ENCODE data around the gene LIN9. TPM values are rescaled to one million over a fixed set of nuclear protein-coding genes. Genes with fewer than 3 reads are reported as not detected.

Gene LIN9
- total and polyA plus RNA-seq, 2 donors (not counting 1 experiment from before 2014, with no cell fraction given): 2.3 to 2.8 TPM

DNA sequence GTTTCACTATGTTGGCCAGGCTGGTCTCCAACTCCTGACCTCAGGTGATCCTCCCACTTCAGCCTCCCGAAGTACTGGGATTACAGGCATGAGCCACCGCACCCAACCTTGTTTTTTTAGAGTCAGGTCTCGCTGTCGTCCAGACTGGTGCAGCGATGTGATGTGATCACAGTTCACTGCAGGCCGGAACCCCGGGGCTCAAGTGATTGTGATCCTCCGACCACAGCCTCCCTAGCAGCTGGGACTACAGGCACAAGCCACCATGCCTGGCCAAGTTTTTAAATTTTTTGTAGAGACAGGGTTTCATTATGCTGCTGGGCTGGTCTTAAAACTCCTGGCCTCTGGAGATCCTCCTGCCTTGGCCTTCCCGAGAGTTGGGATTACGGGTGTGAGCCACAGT is 46.1 kb upstream of the LIN9 start:
- Histone ChIP-seq H3K4me2 (ENCODE audit: extremely low read depth, insufficient read depth, low read length) (no peak overlapping the region), H3K9me3 (ENCODE audit: control insufficient read depth, insufficient read depth, low read depth, low read length) (no peaks in the 10 kb centered on the region), H4K20me1 (ENCODE audit: control insufficient read depth, extremely low read depth, insufficient read depth, low read length) (no peaks in the 10 kb centered on the region), H3K36me3 (ENCODE audit: control insufficient read depth, insufficient read depth, low read length) (no peaks in the 10 kb centered on the region), H3K9ac (ENCODE audit: insufficient read depth, low read length) (no peak overlapping the region), H3K79me2 (ENCODE audit: control insufficient read depth, insufficient read depth, low read length) (no peaks in the 10 kb centered on the region), H3K27ac (ENCODE audit: insufficient read depth, low read length) (no peak overlapping the region), H2AFZ (ENCODE audit: low read length) (no peak overlapping the region), H3K27me3 (ENCODE audit: control insufficient read depth, insufficient read depth, low read length) (no peaks in the 10 kb centered on the region), H3K4me3 (replicated peaks in 1 of 4; ENCODE audit: control extremely low read depth in 1 of 4, insufficient read depth in 1 of 4, low read depth in 3 of 4, low read length in 4 of 4) (no peak overlapping the region), H3K4me1 (ENCODE audit: control insufficient read depth, extremely low read depth, insufficient read depth, low read length) (no peaks in the 10 kb centered on the region)
- no peak for DNase-seq (ENCODE audit: low read depth in 2 of 2)
- no peak for TF ChIP-seq EZH2 (IDR thresholded peaks at IDR 0.05; ENCODE audit: low read length, missing control alignments)
- TF ChIP-seq, protein P1, sequence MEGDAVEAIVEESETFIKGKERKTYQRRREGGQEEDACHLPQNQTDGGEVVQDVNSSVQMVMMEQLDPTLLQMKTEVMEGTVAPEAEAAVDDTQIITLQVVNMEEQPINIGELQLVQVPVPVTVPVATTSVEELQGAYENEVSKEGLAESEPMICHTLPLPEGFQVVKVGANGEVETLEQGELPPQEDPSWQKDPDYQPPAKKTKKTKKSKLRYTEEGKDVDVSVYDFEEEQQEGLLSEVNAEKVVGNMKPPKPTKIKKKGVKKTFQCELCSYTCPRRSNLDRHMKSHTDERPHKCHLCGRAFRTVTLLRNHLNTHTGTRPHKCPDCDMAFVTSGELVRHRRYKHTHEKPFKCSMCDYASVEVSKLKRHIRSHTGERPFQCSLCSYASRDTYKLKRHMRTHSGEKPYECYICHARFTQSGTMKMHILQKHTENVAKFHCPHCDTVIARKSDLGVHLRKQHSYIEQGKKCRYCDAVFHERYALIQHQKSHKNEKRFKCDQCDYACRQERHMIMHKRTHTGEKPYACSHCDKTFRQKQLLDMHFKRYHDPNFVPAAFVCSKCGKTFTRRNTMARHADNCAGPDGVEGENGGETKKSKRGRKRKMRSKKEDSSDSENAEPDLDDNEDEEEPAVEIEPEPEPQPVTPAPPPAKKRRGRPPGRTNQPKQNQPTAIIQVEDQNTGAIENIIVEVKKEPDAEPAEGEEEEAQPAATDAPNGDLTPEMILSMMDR (conservative IDR thresholded peaks at IDR 0.05 in 1 of 2, IDR thresholded peaks at IDR 0.05 in 1 of 2; ENCODE audit: low read depth in 1 of 2, low read length in 2 of 2): no peak

DNA sequence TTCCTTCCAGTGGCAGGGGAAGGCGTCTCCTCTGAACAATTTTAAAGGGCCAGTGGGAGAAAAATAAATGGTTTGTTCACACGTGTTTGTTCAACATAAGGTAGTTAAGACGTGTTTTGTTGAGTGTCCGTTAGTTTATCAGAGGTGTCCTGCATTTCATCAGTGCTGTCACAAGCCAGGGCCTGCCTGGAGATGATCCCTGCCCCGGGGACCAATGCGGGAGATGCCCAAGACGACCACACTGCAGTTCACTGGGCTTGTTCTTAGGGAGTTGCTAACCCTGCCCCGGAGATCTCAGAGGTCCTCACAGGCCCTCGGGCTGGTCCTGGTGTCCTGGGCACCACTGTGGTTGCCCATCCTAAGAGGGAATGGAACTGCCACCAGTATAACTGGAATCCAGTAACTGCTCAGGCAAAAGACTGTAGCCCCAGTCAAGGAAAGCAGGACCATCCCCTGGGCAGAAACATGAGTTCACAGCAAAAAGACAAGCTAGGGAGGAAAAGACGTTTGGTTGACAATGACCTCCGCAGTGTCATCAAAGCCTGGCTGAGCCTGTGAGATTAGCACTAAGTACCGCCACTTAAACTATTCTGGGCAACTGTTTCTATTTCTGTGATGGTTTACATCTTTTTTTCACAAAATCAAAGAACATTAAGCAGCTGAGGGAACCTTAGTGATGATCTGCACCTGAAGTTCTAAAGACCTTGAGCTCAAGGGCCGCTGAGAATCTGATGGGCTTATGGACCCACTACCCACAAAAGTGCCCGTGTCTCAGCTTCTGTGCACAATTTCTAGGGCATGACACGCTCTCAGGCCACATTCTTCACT is 44.9 kb upstream of the LIN9 start:
- H4K20me1 ChIP-seq (ENCODE audit: control insufficient read depth, extremely low read depth, insufficient read depth, low read length): no peaks in the 10 kb centered on the region
- TF ChIP-seq EZH2 (IDR thresholded peaks at IDR 0.05; ENCODE audit: low read length, missing control alignments): no peak
- TF ChIP-seq, protein P1 (conservative IDR thresholded peaks at IDR 0.05 in 1 of 2, IDR thresholded peaks at IDR 0.05 in 1 of 2; ENCODE audit: low read depth in 1 of 2, low read length in 2 of 2): no peak
- no peak overlapping the region for H3K4me3 ChIP-seq (replicated peaks in 1 of 4; ENCODE audit: control extremely low read depth in 1 of 4, insufficient read depth in 1 of 4, low read depth in 3 of 4, low read length in 4 of 4)
- H3K4me1 ChIP-seq (ENCODE audit: control insufficient read depth, extremely low read depth, insufficient read depth, low read length): no peaks in the 10 kb centered on the region
- no peaks in the 10 kb centered on the region for H3K27me3 ChIP-seq (ENCODE audit: control insufficient read depth, insufficient read depth, low read length)
- no peaks in the 10 kb centered on the region for H3K79me2 ChIP-seq (ENCODE audit: control insufficient read depth, insufficient read depth, low read length)
- no peak overlapping the region for H2AFZ ChIP-seq (ENCODE audit: low read length)
- no peaks in the 10 kb centered on the region for H3K36me3 ChIP-seq (ENCODE audit: control insufficient read depth, insufficient read depth, low read length)
- no peak overlapping the region for H3K4me2 ChIP-seq (ENCODE audit: extremely low read depth, insufficient read depth, low read length)
- no peaks in the 10 kb centered on the region for H3K9me3 ChIP-seq (ENCODE audit: control insufficient read depth, insufficient read depth, low read depth, low read length)
- no peak overlapping the region for H3K9ac ChIP-seq (ENCODE audit: insufficient read depth, low read length)
- DNase-seq (ENCODE audit: low read depth in 2 of 2): no peak
- no peak overlapping the region for H3K27ac ChIP-seq (ENCODE audit: insufficient read depth, low read length)

DNA sequence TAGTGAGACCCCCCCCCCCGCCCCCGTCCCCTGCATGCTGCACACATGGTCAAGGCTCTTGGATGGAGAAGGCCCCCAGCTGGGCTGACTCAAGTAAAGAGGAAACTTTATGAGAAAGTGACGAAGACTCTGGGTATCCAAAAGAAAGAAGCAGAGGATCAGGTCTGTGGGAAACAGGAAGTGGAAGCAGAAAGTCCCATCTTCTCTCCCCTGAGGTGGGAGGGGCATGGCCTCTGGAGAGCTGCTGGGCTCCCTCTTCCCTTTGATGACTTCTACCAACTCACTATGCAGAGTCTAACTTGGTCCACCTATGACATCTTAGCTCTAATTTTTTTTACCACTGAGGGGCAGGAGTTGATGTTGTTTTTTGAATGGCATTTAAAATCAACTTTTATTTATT is 42.7 kb upstream of the LIN9 start:
- no peak for TF ChIP-seq EZH2 (IDR thresholded peaks at IDR 0.05; ENCODE audit: low read length, missing control alignments)
- TF ChIP-seq, protein P1 (conservative IDR thresholded peaks at IDR 0.05 in 1 of 2, IDR thresholded peaks at IDR 0.05 in 1 of 2; ENCODE audit: low read depth in 1 of 2, low read length in 2 of 2): no peak
- H3K27me3 ChIP-seq (ENCODE audit: control insufficient read depth, insufficient read depth, low read length): no peaks in the 10 kb centered on the region

More for the DNA sequence above, 42.7 kb upstream of the LIN9 start:
- no peaks in the 10 kb centered on the region for H4K20me1 ChIP-seq (ENCODE audit: control insufficient read depth, extremely low read depth, insufficient read depth, low read length)
- H3K27ac ChIP-seq (ENCODE audit: insufficient read depth, low read length): no peak overlapping the region
- no peaks in the 10 kb centered on the region for H3K79me2 ChIP-seq (ENCODE audit: control insufficient read depth, insufficient read depth, low read length)
- H3K4me1 ChIP-seq (ENCODE audit: control insufficient read depth, extremely low read depth, insufficient read depth, low read length): no peaks in the 10 kb centered on the region
- H2AFZ ChIP-seq (ENCODE audit: low read length): no peak overlapping the region
- no peak for DNase-seq (ENCODE audit: low read depth in 2 of 2)
- no peak overlapping the region for H3K9ac ChIP-seq (ENCODE audit: insufficient read depth, low read length)
- no peak overlapping the region for H3K4me3 ChIP-seq (replicated peaks in 1 of 4; ENCODE audit: control extremely low read depth in 1 of 4, insufficient read depth in 1 of 4, low read depth in 3 of 4, low read length in 4 of 4)
- no peaks in the 10 kb centered on the region for H3K9me3 ChIP-seq (ENCODE audit: control insufficient read depth, insufficient read depth, low read depth, low read length)
- H3K36me3 ChIP-seq (ENCODE audit: control insufficient read depth, insufficient read depth, low read length): no peaks in the 10 kb centered on the region
- no peak overlapping the region for H3K4me2 ChIP-seq (ENCODE audit: extremely low read depth, insufficient read depth, low read length)
